GM21381 (cell line): ENCODE data around the gene PACSIN1.
A peak's percentile ranks its signal among the peaks of the same experiment; 100 is the strongest.

Experiments used
- ATAC-seq: cut with Tn5 transposase; IDR thresholded peaks from one replicate; pipeline ENCODE4 v1.9.1; 2021; ENCODE audit warnings: mild to moderate bottlenecking, moderate library complexity; ENCODE audit not compliant: unreplicated experiment

PACSIN1 gene

GRCh38 chr6:34526992-34527728 lies 61.3 kb downstream of the PACSIN1 start:
- peak; percentile 78 for ATAC-seq

- no peak for ATAC-seq
Measured at GRCh38 chr6:34527751-34528670, 62.1 kb downstream of the PACSIN1 start.

GRCh38 chr6:34528996-34529664 lies 63.3 kb downstream of the PACSIN1 start:
- no peak for ATAC-seq

GRCh38 chr6:34529665-34530327 lies 63.9 kb downstream of the PACSIN1 start:
- no peak for ATAC-seq

GRCh38 chr6:34530753-34531365 lies 65.0 kb downstream of the PACSIN1 start:
- ATAC-seq = no peak

- no peak for ATAC-seq
Measured at GRCh38 chr6:34531580-34532201, 65.8 kb downstream of the PACSIN1 start.

GRCh38 chr6:34532230-34532629 lies 66.4 kb downstream of the PACSIN1 start:
- ATAC-seq = no peak

GRCh38 chr6:34534146-34534545 lies 68.3 kb downstream of the PACSIN1 start:
- ATAC-seq = no peak

- no peak for ATAC-seq
Measured at GRCh38 chr6:34534656-34535055, 68.8 kb downstream of the PACSIN1 start.

GRCh38 chr6:34535199-34535598 lies 69.3 kb downstream of the PACSIN1 start:
- no peak for ATAC-seq

GRCh38 chr6:34535646-34536045 lies 69.8 kb downstream of the PACSIN1 start:
- no peak for ATAC-seq

GRCh38 chr6:34536251-34536958 lies 70.5 kb downstream of the PACSIN1 start:
- ATAC-seq = no peak

- ATAC-seq = no peak
Measured at GRCh38 chr6:34536959-34537848, 71.3 kb downstream of the PACSIN1 start.

- no peak for ATAC-seq
Measured at GRCh38 chr6:34537922-34538550, 72.2 kb downstream of the PACSIN1 start.

- ATAC-seq = no peak
Measured at GRCh38 chr6:34538581-34538980, 72.7 kb downstream of the PACSIN1 start.

- ATAC-seq = no peak
Measured at GRCh38 chr6:34539181-34539580, 73.3 kb downstream of the PACSIN1 start.

- ATAC-seq = no peak
Measured at GRCh38 chr6:34540222-34540621, 74.3 kb downstream of the PACSIN1 start.

GRCh38 chr6:34540841-34541240 lies 75.0 kb downstream of the PACSIN1 start:
- ATAC-seq = no peak
